DMS114 treated with DMSO at 0.1 percent for 48 hours (cell line): ENCODE data around the gene SMG6.
A peak's percentile ranks its signal among the peaks of the same experiment; 100 is the strongest.

ENCODE experiments used
- DNase-seq: peaks from one replicate; lab custom pipeline; 2025; ENCODE audit not compliant: unreplicated experiment; lab: John Stamatoyannopoulos, UW

Gene SMG6

GRCh38 chr17:2053380-2054261, 250.0 kb downstream of the SMG6 start:
- DNase-seq, result peak; percentile 24

DNA sequence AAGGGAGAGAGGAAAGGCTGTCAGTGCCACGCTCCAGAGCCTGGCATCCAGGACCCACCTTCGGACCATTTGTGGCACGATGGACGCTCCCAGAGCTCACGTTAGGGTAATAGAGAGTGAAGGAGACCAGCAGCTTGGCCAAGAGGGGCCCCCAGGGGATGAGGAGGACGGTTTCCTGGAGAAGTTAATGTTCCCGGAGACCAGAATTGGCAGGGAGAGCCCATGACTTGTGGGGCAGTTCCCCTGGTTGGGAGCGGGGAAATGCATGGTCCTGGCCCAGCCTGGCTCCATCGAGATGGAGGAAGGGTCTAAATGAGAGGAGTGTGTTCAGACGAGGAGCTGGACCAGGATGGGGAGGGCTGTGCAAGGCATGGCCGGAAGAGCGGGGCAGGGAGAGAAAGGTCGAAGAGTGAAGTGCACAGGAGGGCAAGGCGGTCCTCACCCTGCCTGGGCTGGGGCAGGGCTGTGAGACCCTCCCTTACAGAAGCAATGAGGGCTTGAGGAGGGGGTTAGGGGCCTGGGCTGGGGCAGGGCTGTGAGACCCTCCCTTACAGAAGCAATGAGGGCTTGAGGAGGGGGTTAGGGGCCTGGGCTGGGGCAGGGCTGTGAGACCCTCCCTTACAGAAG, 251.5 kb downstream of the SMG6 start:
- DNase-seq, result no peak

DNA sequence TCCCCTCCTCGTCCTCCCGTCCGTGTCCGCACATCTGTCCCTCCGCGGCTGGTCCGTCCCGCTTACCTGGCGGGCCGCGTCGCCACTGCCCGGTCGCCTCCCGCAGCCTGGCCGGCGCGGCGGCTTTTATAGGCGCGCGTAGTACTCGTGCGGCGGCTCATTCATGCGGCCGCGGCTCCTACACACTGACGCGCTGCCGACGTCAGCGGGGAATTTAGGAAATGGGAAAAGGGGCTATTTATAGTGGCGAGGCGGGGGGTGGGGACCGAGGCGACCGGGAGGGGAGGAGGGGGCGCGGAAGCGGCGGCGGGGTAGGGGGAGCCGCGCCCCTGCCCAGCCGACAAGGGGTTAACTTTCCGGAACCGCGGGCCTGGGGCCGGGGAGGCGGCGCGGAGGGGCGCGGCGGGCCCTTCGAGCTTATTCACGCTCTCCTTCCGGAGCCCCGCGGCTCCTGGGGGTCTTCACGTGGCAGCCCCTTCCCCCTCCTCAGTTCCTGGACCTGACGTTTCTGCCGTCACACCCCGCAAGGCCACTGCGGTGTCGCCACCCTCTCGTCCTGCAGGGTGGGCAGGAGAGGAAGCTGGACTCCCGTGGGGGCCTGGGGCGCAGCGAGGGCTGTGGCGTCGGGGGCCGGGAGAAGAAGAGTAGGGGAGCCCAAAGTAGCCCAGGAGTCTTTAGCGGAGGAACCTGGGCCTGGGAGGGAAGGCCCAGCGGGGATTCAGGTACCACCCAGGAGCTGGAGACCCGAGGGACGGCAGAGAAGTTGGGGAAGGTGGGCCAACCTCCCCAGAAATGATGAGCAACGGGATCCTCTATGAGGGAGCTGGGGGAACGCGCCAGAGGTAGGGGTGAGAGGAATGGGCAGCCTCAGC, 252.3 kb downstream of the SMG6 start:
- no peak for DNase-seq

- DNase-seq, result no peak
Measured at GRCh38 chr17:2050300-2051060, 253.1 kb downstream of the SMG6 start.

DNA sequence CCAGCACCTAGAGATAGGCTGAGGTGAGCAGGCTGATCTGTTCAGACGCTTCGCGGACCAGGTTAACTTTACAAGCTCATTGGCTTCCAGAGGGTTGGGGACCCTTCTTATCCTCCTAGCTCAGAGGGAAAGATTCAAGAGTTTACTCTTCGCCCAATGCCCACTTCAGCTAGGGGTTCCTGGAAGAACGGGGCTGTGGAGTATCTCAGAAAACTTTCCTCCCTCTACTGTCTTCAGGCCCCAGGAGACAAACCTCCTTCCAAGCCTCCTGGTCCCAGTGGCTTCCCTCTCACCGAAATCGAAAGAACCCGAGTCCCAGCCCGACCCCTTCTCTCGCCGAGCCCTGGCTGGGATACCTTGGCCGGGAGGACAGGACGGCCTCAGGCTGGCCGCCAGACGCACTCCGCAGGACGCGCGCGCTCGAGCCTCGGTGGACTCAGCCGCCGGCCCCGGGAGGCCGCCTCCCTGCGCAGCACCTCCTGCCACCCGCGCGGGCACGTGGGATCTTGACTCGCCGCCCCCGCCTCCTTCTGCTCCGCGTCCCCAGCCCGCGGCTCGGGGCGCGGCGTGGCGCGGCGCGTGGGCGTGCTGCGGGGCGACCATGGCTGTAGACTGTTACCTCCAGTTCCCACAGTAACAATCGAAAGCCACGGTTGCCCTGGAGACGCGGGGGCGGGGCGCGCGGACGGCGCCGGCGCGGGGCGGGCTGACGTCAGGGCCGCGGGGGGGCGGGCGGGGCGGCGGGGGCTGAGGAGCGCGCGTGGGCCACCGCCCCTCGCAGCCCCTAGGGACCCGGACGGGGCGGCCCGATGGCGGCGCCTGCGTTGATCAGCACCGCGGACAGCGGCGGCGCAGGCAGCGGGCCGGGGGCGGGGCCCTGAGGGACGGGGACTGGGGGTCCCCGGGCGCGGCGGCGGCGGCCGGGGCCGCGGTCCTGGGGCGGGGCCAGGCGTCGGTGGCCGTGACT, 254.0 kb downstream of the SMG6 start:
- DNase-seq, result peak; percentile 13

DNA sequence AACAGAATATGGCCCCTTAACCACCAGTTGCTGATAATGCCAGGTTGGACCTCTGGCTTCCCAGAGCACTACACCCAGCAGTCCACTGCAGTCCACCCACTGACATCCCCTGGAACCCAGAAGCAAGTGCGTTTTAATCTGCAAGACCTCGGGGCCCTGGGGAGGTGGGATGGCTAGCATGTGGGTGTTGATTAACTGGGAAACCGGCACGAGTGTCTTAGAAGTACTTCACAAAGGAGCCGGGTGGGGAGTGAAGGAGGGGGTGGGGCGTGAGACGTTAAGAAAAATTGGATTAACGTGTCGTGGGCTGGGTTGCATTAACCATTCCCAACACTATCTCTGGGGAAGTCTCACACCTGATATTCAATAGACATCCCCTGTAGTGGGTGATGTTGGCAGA, 254.8 kb downstream of the SMG6 start:
- no peak for DNase-seq

- DNase-seq, result no peak
Measured at GRCh38 chr17:2047590-2047989, 256.0 kb downstream of the SMG6 start.

DNA sequence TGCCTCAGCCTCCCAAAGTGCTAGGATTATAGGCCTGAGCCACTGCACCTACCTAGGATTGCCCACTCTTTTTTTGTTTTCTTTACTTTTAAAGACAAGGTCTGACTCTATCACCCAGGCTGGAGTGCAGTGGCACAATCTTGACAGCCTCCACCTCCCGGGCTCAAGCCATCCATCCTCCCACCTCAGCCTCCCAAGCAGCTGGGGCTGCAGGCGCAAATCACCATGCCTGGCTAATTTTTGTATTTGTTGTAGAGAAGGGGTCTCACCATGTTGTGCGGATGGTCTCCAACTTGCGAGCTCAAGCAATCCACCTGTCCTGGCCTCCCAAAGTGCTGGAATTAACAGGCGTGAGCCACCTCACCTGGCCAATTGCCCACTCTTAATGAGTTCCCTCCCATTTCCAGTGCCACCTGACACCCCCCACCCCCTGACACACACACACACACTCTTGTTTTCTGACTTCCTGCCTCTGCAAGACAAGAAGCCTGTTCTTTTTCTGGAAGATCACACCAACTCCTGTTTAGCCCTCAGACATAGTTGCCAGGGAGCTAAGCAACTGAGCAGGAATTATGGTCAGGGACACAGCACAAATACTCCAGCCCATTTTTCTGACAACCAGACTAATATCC, 259.2 kb downstream of the SMG6 start:
- DNase-seq, result no peak

- no peak for DNase-seq
Measured at GRCh38 chr17:2043785-2044184, 259.8 kb downstream of the SMG6 start.

- no peak for DNase-seq
Measured at GRCh38 chr17:2042933-2043332, 260.7 kb downstream of the SMG6 start.

DNA sequence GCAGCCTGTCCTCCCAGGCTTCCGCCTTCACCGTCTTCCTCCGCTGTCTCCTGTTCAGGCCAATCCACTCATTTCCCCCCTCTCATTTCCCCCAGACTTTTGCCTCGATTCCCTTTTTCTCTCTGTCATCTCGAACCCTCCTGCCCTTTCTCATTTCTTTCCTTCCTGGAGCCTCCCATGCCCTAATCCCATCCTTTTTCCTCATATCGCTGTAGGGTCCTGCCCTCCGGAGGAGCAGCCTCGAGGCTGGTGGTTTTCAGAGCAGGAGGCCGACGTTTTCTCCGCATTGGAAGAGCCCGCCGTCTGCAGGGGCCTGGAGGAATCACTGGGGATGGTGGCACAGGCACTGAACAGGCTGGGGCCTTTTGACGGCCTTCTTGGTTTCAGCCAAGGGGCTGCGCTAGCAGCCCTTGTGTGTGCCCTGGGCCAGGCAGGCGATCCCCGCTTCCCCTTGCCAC, 261.2 kb downstream of the SMG6 start:
- no peak for DNase-seq

DNA sequence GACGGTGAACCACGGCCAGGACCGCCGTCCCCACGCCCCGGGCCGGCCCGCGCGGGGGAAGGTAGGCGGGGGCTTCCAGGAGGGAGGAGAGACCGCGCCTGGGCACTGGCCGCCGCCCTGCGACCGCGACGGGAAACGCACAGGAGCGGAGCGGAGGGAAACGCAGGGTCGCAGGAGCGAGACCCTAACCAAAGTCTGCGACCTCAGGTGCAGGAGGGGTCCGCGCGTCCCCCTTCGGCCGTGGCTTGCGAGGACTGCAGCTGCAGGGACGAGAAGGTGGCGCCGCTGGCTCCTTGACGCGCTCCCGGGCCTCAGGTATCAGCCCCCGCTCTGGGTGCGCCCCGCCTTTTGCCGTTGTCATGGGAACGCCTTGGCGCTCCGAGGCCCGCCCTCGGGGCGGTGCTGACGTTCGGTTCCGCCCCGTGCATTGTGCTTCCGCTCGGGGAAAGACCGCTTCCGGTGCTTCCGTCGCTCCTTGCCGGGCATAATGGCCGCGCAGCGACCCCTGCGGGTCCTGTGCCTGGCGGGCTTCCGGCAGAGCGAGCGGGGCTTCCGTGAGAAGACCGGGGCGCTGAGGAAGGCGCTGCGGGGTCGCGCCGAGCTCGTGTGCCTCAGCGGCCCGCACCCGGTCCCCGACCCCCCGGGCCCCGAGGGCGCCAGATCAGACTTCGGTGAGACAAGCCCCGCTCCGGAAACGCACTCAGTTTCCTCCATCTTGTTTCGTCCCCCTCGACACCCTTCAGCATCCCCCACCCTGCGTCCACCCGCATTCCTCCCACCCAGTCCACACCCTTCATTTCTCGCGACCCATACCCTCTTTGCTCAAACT, 261.8 kb downstream of the SMG6 start, which contains the start of gene OVCA2:
TSS of gene OVCA2 (plus strand) at position 462 of the 829 bp plus-strand sequence. CDS start at position 488, 26 bp downstream.
- peak; percentile 89 for DNase-seq

GRCh38 chr17:2040942-2041560, 262.5 kb downstream of the SMG6 start:
- no peak for DNase-seq

GRCh38 chr17:2040219-2040827, 263.3 kb downstream of the SMG6 start:
- DNase-seq, result no peak

GRCh38 chr17:2037155-2037554, 266.4 kb downstream of the SMG6 start:
- DNase-seq, result no peak

DNA sequence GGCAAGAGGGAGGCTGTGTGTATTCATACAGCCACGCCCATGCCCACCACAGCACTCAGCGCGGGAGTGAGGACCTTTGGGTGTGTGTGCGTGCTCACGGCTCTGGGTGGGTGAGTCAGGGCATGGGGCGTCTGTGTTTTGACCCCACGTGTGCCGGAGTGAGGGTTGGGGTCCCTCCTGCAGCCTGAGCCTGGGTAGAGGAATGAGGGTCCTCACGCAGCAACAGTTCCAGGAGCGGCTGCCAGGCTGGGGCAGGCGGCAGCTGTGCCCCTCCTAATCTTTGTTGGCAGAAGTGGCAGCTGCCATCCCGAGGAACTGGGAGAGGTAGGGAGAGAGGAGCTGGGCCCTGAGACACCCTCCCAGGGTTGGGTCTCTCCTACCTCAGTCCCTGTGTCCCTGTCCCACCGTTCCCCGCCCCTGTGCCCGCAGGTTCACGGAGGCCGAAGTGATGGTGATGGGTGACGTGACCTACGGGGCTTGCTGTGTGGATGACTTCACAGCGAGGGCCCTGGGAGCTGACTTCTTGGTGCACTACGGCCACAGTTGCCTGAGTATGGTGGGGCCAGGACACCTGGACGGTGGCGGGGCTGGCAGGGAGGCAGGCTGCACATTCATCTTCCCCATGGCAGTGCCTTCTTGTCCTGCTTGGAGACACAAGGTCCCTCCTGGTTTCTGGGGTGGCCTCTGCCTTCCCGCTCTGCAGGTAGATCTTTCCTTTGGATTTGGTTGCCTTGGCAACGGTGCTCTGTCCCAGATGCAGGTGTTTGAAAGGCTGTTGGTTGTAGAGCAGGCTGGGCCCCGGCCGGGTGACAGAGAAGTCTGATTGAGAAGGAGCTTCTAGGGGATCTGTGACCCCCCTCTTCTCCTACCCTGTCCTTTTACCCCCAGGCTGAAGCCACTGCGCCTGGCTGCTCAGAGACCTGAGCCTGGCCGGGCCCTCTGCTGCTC, 267.8 kb downstream of the SMG6 start:
- DNase-seq, result no peak
